Suprapubic skin (tissue), 3 donors: ENCODE data around the gene CXCR4.

Experiments
- CTCF ChIP-seq, 2 donors: fragments of 200-600 bp in 1 of 2; fragments of 450-650 bp in 1 of 2; sonication (generic) in 1 of 2; IDR thresholded peaks; one replicate each; pipeline ENCODE4 v1.5.1; 2016 to 2019; ENCODE audit warnings: antibody characterized with exemption in 2 of 2, mild to moderate bottlenecking in 1 of 2, moderate library complexity in 1 of 2
- POLR2AphosphoS5 ChIP-seq, 3 donors: sonication (generic); formaldehyde crosslinking; IDR thresholded peaks; one replicate each; pipeline ENCODE4 v1.6.1; 2017; ENCODE audit warnings: antibody characterized with exemption in 3 of 3

- TF ChIP-seq POLR2AphosphoS5 (IDR thresholded peaks at IDR 0.05) (no peak), CTCF (IDR thresholded peaks at IDR 0.05) (no peak)
Observed at GRCh38 chr2:136098441-136098840, 19.5 kb downstream of the CXCR4 start.
